SU-DHL-6 (cell line): ENCODE measurements around the gene ARHGAP29.

Source experiments
- CTCF ChIP-seq: fragments of 200-600 bp; sonication (generic); IDR thresholded peaks from one replicate; pipeline ENCODE4 v1.5.1; 2017; ENCODE audit warnings: antibody characterized with exemption, mild to moderate bottlenecking, low read length, moderate library complexity; ENCODE audit not compliant: insufficient read depth, poor library complexity, severe bottlenecking
- EZH2phosphoT487 ChIP-seq: fragments of 200-600 bp; sonication (generic), shearing (Covaris generic); conservative IDR thresholded peaks from 2 replicates; pipeline ENCODE4 v1.6.1; 2018; ENCODE audit warnings: mild to moderate bottlenecking, antibody characterized with exemption, low read length, moderate library complexity, mixed read lengths

GRCh38 chr1:94142022-94142421, 95.4 kb downstream of the ARHGAP29 start:
- TF ChIP-seq CTCF (no peak), EZH2phosphoT487 (no peak)
